IMR-90 (cell line): Measurements from ENCODE around the gene UCHL1. TPM values are rescaled to one million over a fixed set of nuclear protein-coding genes. Genes with fewer than 3 reads are reported as not detected.

Source experiments
- ATAC-seq: fragments of 200-7000 bp; cut with Tn5 transposase; 2 replicates; pipeline ENCODE4 v1.9.1; 2020; ENCODE audit warnings: low read depth, mild to moderate bottlenecking, moderate library complexity
- BruUV-seq: library from RNA; stranded (reverse); fragments of 400-500 nt; replicated peaks from 2 replicates; lab custom pipeline; 2021; lab: Mats Ljungman, UMichigan
- CTCF ChIA-PET: fragments of 300-600 bp; formaldehyde crosslinking; extraction: SDS; loops from one replicate; lab custom pipeline; 2021; ENCODE audit warnings: antibody characterized with exemption; lab: Yijun Ruan, JAX
- POLR2A ChIA-PET: fragments of 300-600 bp; sonication (Branson Sonifier 250); formaldehyde crosslinking; loops from one replicate; lab custom pipeline; 2022; ENCODE audit warnings: antibody characterized with exemption; ENCODE audit not compliant: unreplicated experiment; lab: Charles Lee
- DNase-seq: peaks from one replicate; pipeline ENCODE4 v3.0.0; 2013
- H2AFZ ChIP-seq: replicated peaks from 2 replicates; pipeline ENCODE3; 2013; ENCODE audit warnings: low read length, mild to moderate bottlenecking; ENCODE audit not compliant: poor library complexity
- H2AK5ac ChIP-seq: 2 replicates; pipeline ENCODE4 v1.6.1; 2013; ENCODE audit warnings: low read depth, low read length, inconsistent platforms
- H2AK9ac ChIP-seq: replicated peaks from 2 replicates; pipeline ENCODE3; 2013; ENCODE audit warnings: mild to moderate bottlenecking, low read depth, low read length, moderate library complexity; ENCODE audit not compliant: poor library complexity
- H2BK120ac ChIP-seq: 2 replicates; pipeline ENCODE4 v1.6.1; 2013; ENCODE audit warnings: low read depth, low read length, inconsistent platforms
- H2BK15ac ChIP-seq: 3 replicates; pipeline ENCODE4 v1.6.1; 2013; ENCODE audit warnings: low read depth, low read length, inconsistent platforms
- H2BK20ac ChIP-seq: 2 replicates; pipeline ENCODE4 v1.6.1; 2013; ENCODE audit warnings: low read depth, mild to moderate bottlenecking, inconsistent platforms, low read length, moderate library complexity
- H2BK5ac ChIP-seq: 2 replicates; pipeline ENCODE4 v1.6.1; 2013; ENCODE audit warnings: mild to moderate bottlenecking, low read depth, low read length, inconsistent platforms; ENCODE audit not compliant: poor library complexity, severe bottlenecking
- H3K14ac ChIP-seq: replicated peaks from 2 replicates; pipeline ENCODE4 v1.6.1; 2013; ENCODE audit warnings: low read depth, low read length, inconsistent platforms
- H3K18ac ChIP-seq: 2 replicates; pipeline ENCODE4 v1.6.1; 2013; ENCODE audit warnings: low read depth, low read length, control low read depth
- H3K23ac ChIP-seq: 2 replicates; pipeline ENCODE4 v1.6.1; 2013; ENCODE audit warnings: low read depth, low read length, inconsistent platforms
- H3K27ac ChIP-seq: 2 replicates; pipeline ENCODE4 v1.5.1; 2013; ENCODE audit warnings: mild to moderate bottlenecking, control low read depth, low read length; ENCODE audit not compliant: insufficient read depth
- H3K27me3 ChIP-seq: 2 replicates; pipeline ENCODE4 v1.6.1; 2013; ENCODE audit warnings: low read length; ENCODE audit not compliant: control insufficient read depth, insufficient read depth
- H3K36me3 ChIP-seq: 2 replicates; pipeline ENCODE4 v1.6.1; 2013; ENCODE audit warnings: low read length, mixed read lengths; ENCODE audit not compliant: control insufficient read depth, insufficient read depth
- H3K4ac ChIP-seq: 2 replicates; pipeline ENCODE4 v1.6.1; 2013; ENCODE audit warnings: low read depth, low read length, inconsistent platforms
- H3K4me1 ChIP-seq: 2 replicates; pipeline ENCODE4 v1.6.1; 2013; ENCODE audit warnings: low read length, mixed read lengths; ENCODE audit not compliant: control insufficient read depth, insufficient read depth
- H3K4me2 ChIP-seq: 2 replicates; pipeline ENCODE4 v1.6.1; 2013; ENCODE audit warnings: low read depth, mild to moderate bottlenecking, control low read depth, low read length, moderate library complexity
- H3K4me3 ChIP-seq: 2 replicates; pipeline ENCODE4 v1.5.1; 2013; ENCODE audit warnings: low read depth, mild to moderate bottlenecking, control low read depth, low read length, moderate library complexity; ENCODE audit not compliant: insufficient read depth
- H3K56ac ChIP-seq: 2 replicates; pipeline ENCODE4 v1.6.1; 2013; ENCODE audit warnings: low read length, inconsistent platforms; ENCODE audit not compliant: insufficient read depth; ENCODE audit errors: extremely low read depth
- H3K79me1 ChIP-seq, 2 experiments: 2 replicates each; pipeline ENCODE4 v1.6.1; 2013; ENCODE audit warnings: low read length in 2 of 2, inconsistent platforms in 1 of 2, low read depth in 1 of 2
- H3K9ac ChIP-seq: 2 replicates; pipeline ENCODE4 v1.6.1; 2013; ENCODE audit warnings: low read depth, low read length, control low read depth
- H3K9me1 ChIP-seq: 2 replicates; pipeline ENCODE4 v1.6.1; 2013; ENCODE audit warnings: low read length, inconsistent platforms; ENCODE audit not compliant: insufficient read depth
- H3K9me3 ChIP-seq: 2 replicates; pipeline ENCODE4 v1.6.1; 2013; ENCODE audit warnings: low read length; ENCODE audit not compliant: control insufficient read depth, insufficient read depth
- H4K20me1 ChIP-seq: 2 replicates; pipeline ENCODE4 v1.6.1; 2013; ENCODE audit warnings: low read length, inconsistent platforms; ENCODE audit not compliant: insufficient read depth
- H4K5ac ChIP-seq: 2 replicates; pipeline ENCODE4 v1.6.1; 2013; ENCODE audit warnings: mild to moderate bottlenecking, low read depth, low read length, control low read depth
- H4K8ac ChIP-seq, 2 experiments: 2 replicates each; pipeline ENCODE4 v1.6.1; 2013; ENCODE audit warnings: low read depth in 2 of 2, low read length in 2 of 2, control low read depth in 1 of 2, inconsistent platforms in 1 of 2
- H4K91ac ChIP-seq: 2 replicates; pipeline ENCODE4 v1.6.1; 2013; ENCODE audit warnings: low read depth, low read length, inconsistent platforms; ENCODE audit not compliant: insufficient read depth
- BHLHE40 ChIP-seq: fragments of 150-350 bp; IDR thresholded peaks from 2 replicates; pipeline ENCODE4 v1.6.1; 2016; ENCODE audit warnings: mild to moderate bottlenecking, low read depth, low read length
- CEBPB ChIP-seq: IDR thresholded peaks from 2 replicates; pipeline ENCODE4 v1.6.1; 2012; ENCODE audit warnings: low read depth, low read length, improper control_type of control experiment
- CHD1 ChIP-seq: IDR thresholded peaks from 2 replicates; pipeline ENCODE4 v1.6.1; 2012; ENCODE audit warnings: low read depth, low read length, improper control_type of control experiment
- CTCF ChIP-seq: conservative IDR thresholded peaks from 2 replicates; pipeline ENCODE4 v1.5.1; 2012; ENCODE audit warnings: mild to moderate bottlenecking, low read depth, low read length, improper control_type of control experiment
- ELK1 ChIP-seq: fragments of 150-350 bp; IDR thresholded peaks from 2 replicates; pipeline ENCODE4 v1.6.1; 2016; ENCODE audit warnings: low read depth, mild to moderate bottlenecking, low read length, moderate library complexity, borderline replicate concordance
- FOS ChIP-seq: fragments of 150-350 bp; IDR thresholded peaks from 2 replicates; pipeline ENCODE4 v1.6.1; 2016; ENCODE audit warnings: low read depth, low read length
- MAFK ChIP-seq: IDR thresholded peaks from 2 replicates; pipeline ENCODE4 v1.6.1; 2012; ENCODE audit warnings: low read depth, low read length, improper control_type of control experiment
- MAZ ChIP-seq: IDR thresholded peaks from 2 replicates; pipeline ENCODE4 v1.6.1; 2012; ENCODE audit warnings: low read depth, mild to moderate bottlenecking, low read length, improper control_type of control experiment, moderate library complexity, borderline replicate concordance
- MXI1 ChIP-seq: IDR thresholded peaks from 2 replicates; pipeline ENCODE4 v1.6.1; 2012; ENCODE audit warnings: low read depth, mild to moderate bottlenecking, low read length, moderate library complexity, borderline replicate concordance
- NFE2L2 ChIP-seq: fragments of 150-350 bp; IDR thresholded peaks from 2 replicates; pipeline ENCODE4 v1.6.1; 2016; ENCODE audit warnings: low read depth, mild to moderate bottlenecking, low read length
- POLR2A ChIP-seq: IDR thresholded peaks from 2 replicates; pipeline ENCODE4 v1.6.1; 2012; ENCODE audit warnings: mild to moderate bottlenecking, low read depth, low read length
- RAD21 ChIP-seq: IDR thresholded peaks from 2 replicates; pipeline ENCODE4 v1.6.1; 2012; ENCODE audit warnings: low read length, improper control_type of control experiment
- RCOR1 ChIP-seq: IDR thresholded peaks from 2 replicates; pipeline ENCODE4 v1.6.1; 2012; ENCODE audit warnings: mild to moderate bottlenecking, low read length, improper control_type of control experiment; ENCODE audit not compliant: insufficient replicate concordance
- RFX5 ChIP-seq: IDR thresholded peaks from 2 replicates; pipeline ENCODE4 v1.8.0; 2012; ENCODE audit warnings: low read depth, mild to moderate bottlenecking, low read length, moderate library complexity
- SMC3 ChIP-seq: fragments of 150-350 bp; IDR thresholded peaks from 2 replicates; pipeline ENCODE4 v1.6.1; 2016; ENCODE audit warnings: low read depth, mild to moderate bottlenecking, antibody characterized with exemption, low read length, moderate library complexity
- USF2 ChIP-seq: fragments of 150-350 bp; IDR thresholded peaks from 2 replicates; pipeline ENCODE4 v1.6.1; 2017; ENCODE audit warnings: mild to moderate bottlenecking, antibody characterized with exemption, low read length, low read depth
- WGBS, 2 experiments: methylation state at CpG; one replicate each; pipeline versions ENCODE4 v1.1.5 to v1.1.7; 2013; ENCODE audit warnings: missing lambda C conversion rate in 2 of 2; ENCODE audit not compliant: insufficient read length in 1 of 2; ENCODE audit errors: extremely low coverage in 2 of 2; 5-methylcytosine and 5-hydroxymethylcytosine counted together
- dilution Hi-C: fragments of 300-500 bp; cut with HindIII; formaldehyde crosslinking; loops from one replicate; pipeline ENCODE4 v1.14.3; 2018; ENCODE audit warnings: low sequenced_read_pairs; ENCODE audit not compliant: unreplicated experiment
- in situ Hi-C: fragments of 300-500 bp; cut with MboI; formaldehyde crosslinking; loops from 3 replicates; pipeline ENCODE4 v1.14.3; 2019; ENCODE audit warnings: low sequenced_read_pairs, inconsistent platforms, mixed read lengths
- intact Hi-C: fragments of 100-400 bp; cut with micrococcal nuclease; formaldehyde crosslinking; loops from 2 replicates; pipeline ENCODE4 v1.10.0; 2022
- polyA plus RNA-seq, 3 experiments: library from polyadenylated mRNA; depleted of rRNA; stranded (reverse); fragments of >200 nt; gene quantifications; 2 replicates each; pipeline ENCODE4 v1.2.3, GENCODE V29; 2012; ENCODE audit warnings: low replicate concordance in 1 of 3
- total RNA-seq: library from RNA; depleted of rRNA; stranded (reverse); fragments of >200 nt; gene quantifications from 2 replicates; pipeline ENCODE4 v1.2.3, GENCODE V29; 2012

UCHL1 gene
- total and polyA plus RNA-seq, 2 of the 4 experiments (the other 2 are of a cell fraction), result 972 to 2,118 TPM

GRCh38 chr4:41305476-41305875 is 48.7 kb downstream of the UCHL1 start:
- Histone ChIP-seq H2BK20ac (no peak overlapping the region), H2BK5ac (no peak overlapping the region), H3K4ac (no peak overlapping the region), H3K18ac (no peak overlapping the region), H3K4me2 (no peak overlapping the region), H3K23ac (no peak overlapping the region), H2BK15ac (no peak overlapping the region), H3K27me3 (peaks cover 6% of the 10 kb centered on the region), H3K9me1 (no peaks in the 10 kb centered on the region), H4K5ac (no peak overlapping the region), H4K8ac (no peak overlapping the region), H2AK5ac (no peak overlapping the region), H3K79me1 (no peaks in the 10 kb centered on the region), H3K36me3 (no peaks in the 10 kb centered on the region), H3K14ac (no peak overlapping the region), H4K20me1 (no peaks in the 10 kb centered on the region), H2AK9ac (no peak overlapping the region), H3K56ac (no peak overlapping the region), H3K4me1 (no peaks in the 10 kb centered on the region), H3K4me3 (no peak overlapping the region), H3K9ac (no peak overlapping the region), H2BK120ac (no peak overlapping the region), H4K91ac (no peak overlapping the region), H2AFZ (no peak overlapping the region), H3K9me3 (no peaks in the 10 kb centered on the region), H3K27ac (no peak overlapping the region)
- no peak for ATAC-seq
- no CpG with 5 or more reads among the region's 3 CpGs for WGBS, 2 experiments
- CTCF ChIA-PET, result interaction anchor here (0.7 kb wide), 1 partner anchor 11 kb away, joined by 3 read pairs; no protein-coding TSS in a partner anchor
- in situ Hi-C loops (no loop called here), intact Hi-C loops (no loop called here), dilution Hi-C loops (no loop called here)
- DNase-seq, result no peak
- POLR2A ChIA-PET, result no interaction called here
- TF ChIP-seq ELK1 (no peak), CEBPB (no peak), RFX5 (no peak), MXI1 (no peak), BHLHE40 (no peak), USF2 (no peak), POLR2A (no peak), NFE2L2 (no peak), RCOR1 (no peak), CHD1 (no peak), FOS (no peak), MAFK (no peak), SMC3 (no peak), RAD21 (no peak), MAZ (no peak), CTCF (no peak)
- no TSS peak for BruUV-seq
